CD4-positive, alpha-beta T cell (primary cell): Measurements from ENCODE around the gene WNK1. TPM values are rescaled to one million over a fixed set of nuclear protein-coding genes. Genes with fewer than 3 reads are reported as not detected.
A peak's percentile ranks its signal among the peaks of the same experiment; 100 is the strongest.

Experiments
- ATAC-seq: fragments of 200-7000 bp; cut with Tn5 transposase; one replicate; pipeline ENCODE4 v1.10.0; 2022; ENCODE audit warnings: mild to moderate bottlenecking; ENCODE audit not compliant: poor library complexity
- CTCF ChIA-PET: fragments of 350-600 bp; sonication (Branson Sonifier 250); formaldehyde crosslinking; loops from one replicate; lab custom pipeline; 2021; ENCODE audit warnings: antibody characterized with exemption, inconsistent platforms; lab: Charles Lee
- POLR2A ChIA-PET: fragments of 350-600 bp; sonication (Branson Sonifier 250); formaldehyde crosslinking; loops from one replicate; lab custom pipeline; 2021; ENCODE audit warnings: antibody characterized with exemption, inconsistent platforms; lab: Charles Lee
- DNase-seq, 14 experiments: peaks; one replicate each; pipeline ENCODE4 v3.0.0-alpha.2; 2013 to 2020; ENCODE audit warnings: mixed read lengths in 2 of 14
- H3K27ac ChIP-seq, 2 donors: one replicate each; pipeline versions ENCODE4 v1.5.1 to v1.7.0; 2013; ENCODE audit warnings: low read length in 2 of 2, low read depth in 1 of 2, mild to moderate bottlenecking in 1 of 2
- H3K27me3 ChIP-seq, 2 experiments: 1 replicate in 1 of 2; 2 replicates in 1 of 2; pipeline versions ENCODE4 v1.6.1 to v1.7.0; 2013; ENCODE audit warnings: low read length in 2 of 2, control low read depth in 1 of 2, mild to moderate bottlenecking in 1 of 2, moderate library complexity in 1 of 2; ENCODE audit not compliant: insufficient read depth in 2 of 2, control insufficient read depth in 1 of 2
- H3K36me3 ChIP-seq: one replicate; pipeline ENCODE4 v1.6.1; 2013; ENCODE audit warnings: low read length, control low read depth; ENCODE audit not compliant: insufficient read depth
- H3K4me1 ChIP-seq: one replicate; pipeline ENCODE4 v1.6.1; 2013; ENCODE audit warnings: low read length, control low read depth; ENCODE audit not compliant: insufficient read depth
- H3K4me3 ChIP-seq: one replicate; pipeline ENCODE4 v1.5.1; 2013; ENCODE audit warnings: mild to moderate bottlenecking, low read length, moderate library complexity
- H3K9me3 ChIP-seq, 2 experiments: 1 replicate in 1 of 2; 2 replicates in 1 of 2; pipeline versions ENCODE4 v1.6.1 to v1.7.0; 2013; ENCODE audit warnings: low read length in 2 of 2, mild to moderate bottlenecking in 2 of 2, control low read depth in 1 of 2, moderate library complexity in 1 of 2; ENCODE audit not compliant: control insufficient read depth in 1 of 2, insufficient read depth in 1 of 2
- H3K27ac Mint-ChIP-seq: one replicate; pipeline ENCODE4 v1.8.0; 2020; ENCODE audit warnings: mixed read lengths
- H3K27me3 Mint-ChIP-seq: one replicate; pipeline ENCODE4 v1.8.0; 2021; ENCODE audit warnings: mixed read lengths
- H3K36me3 Mint-ChIP-seq: one replicate; pipeline ENCODE4 v1.8.0; 2021; ENCODE audit warnings: low read depth, mixed read lengths
- H3K4me1 Mint-ChIP-seq: one replicate; pipeline ENCODE4 v1.8.0; 2021; ENCODE audit warnings: low read depth, mixed read lengths
- H3K4me3 Mint-ChIP-seq: one replicate; pipeline ENCODE4 v1.8.0; 2020; ENCODE audit warnings: mild to moderate bottlenecking, mixed read lengths
- H3K9me3 Mint-ChIP-seq: one replicate; pipeline ENCODE4 v1.8.0; 2020; ENCODE audit warnings: mixed read lengths
- CTCF ChIP-seq: fragments of 200-600 bp; IDR thresholded peaks from one replicate; pipeline ENCODE4 v1.8.0; 2022; ENCODE audit warnings: antibody characterized with exemption, mild to moderate bottlenecking
- intact Hi-C, 2 experiments: fragments of 100-400 bp; cut with DNase I in 1 of 2; cut with micrococcal nuclease in 1 of 2; formaldehyde crosslinking; loops; one replicate each; pipeline versions ENCODE4 v1.15.1 to v1.9.0; 2023 to 2025; cut with DNase I, micrococcal nuclease
- total RNA-seq, 174 experiments: library from RNA in 2 of 174; stranded (reverse) in 2 of 174; gene quantifications; one replicate each; pipeline ENCODE4 v1.2.3 and lab custom pipeline; 2021 to 2026

WNK1 gene
- total RNA-seq, 2 experiments from 2014 or later, result 193 to 198 TPM

- H3K4me1 Mint-ChIP-seq, result peaks cover 37% of the 10 kb centered on the region
- no peaks in the 10 kb centered on the region for H3K27me3 ChIP-seq
- no peaks in the 10 kb centered on the region for H3K9me3 ChIP-seq
- ChIA-PET CTCF (interaction anchor here (0.7 to 3.0 kb wide), 22 partner anchors 9 to 829 kb away, joined by 3 to 20 read pairs (median 4); partner anchors contain the start of gene RAD52), POLR2A (interaction anchor here (1.0 to 6.3 kb wide), 17 partner anchors 11 to 185 kb away, joined by 3 to 166 read pairs (median 10); no protein-coding TSS in a partner anchor)
- peak overlapping the region; percentile 87 for H3K27ac Mint-ChIP-seq
- ATAC-seq (no peak), DNase-seq (peak in 3 of 14 experiments; percentile 34 to 49 (median 35))
- H3K36me3 Mint-ChIP-seq, result peaks cover 30% of the 10 kb centered on the region
- intact Hi-C loops, result loop anchor here (2.0 to 10.0 kb wide), 7 partner anchors 24 to 840 kb away; partner anchors contain the start of genes FBXL14 (in 1 of the 2) and RAD52 (in 1 of the 2)
- H3K27ac ChIP-seq, result peak overlapping the region; percentile 50 to 87
- H3K9me3 Mint-ChIP-seq, result no peaks in the 10 kb centered on the region
- no peak for TF ChIP-seq CTCF
- H3K4me3 Mint-ChIP-seq, result peak overlapping the region; percentile 95
- H3K4me1 ChIP-seq, result peaks cover 34% of the 10 kb centered on the region
- no peaks in the 10 kb centered on the region for H3K36me3 ChIP-seq
- peak overlapping the region; percentile 90 for H3K4me3 ChIP-seq
- no peaks in the 10 kb centered on the region for H3K27me3 Mint-ChIP-seq
Observed at GRCh38 chr12:754473-754820, 2.1 kb downstream of the WNK1 start.

GRCh38 chr12:754851-755562 is 2.6 kb downstream of the WNK1 start:
- ATAC-seq (peak; percentile 15), DNase-seq (peak in 4 of 14 experiments; percentile 19 to 81 (median 76))
- peaks cover 34% of the 10 kb centered on the region for H3K4me1 ChIP-seq
- peak; percentile 52 for TF ChIP-seq CTCF
- H3K27ac ChIP-seq, result peak overlapping the region; percentile 14 to 87
- peak overlapping the region; percentile 95 for H3K4me3 Mint-ChIP-seq
- ChIA-PET CTCF (interaction anchor here (0.6 to 3.0 kb wide), 26 partner anchors 9 to 829 kb away, joined by 3 to 20 read pairs (median 4); partner anchors contain the start of gene RAD52), POLR2A (interaction anchor here (0.7 to 6.3 kb wide), 18 partner anchors 11 to 185 kb away, joined by 3 to 166 read pairs (median 9); no protein-coding TSS in a partner anchor)
- no peaks in the 10 kb centered on the region for H3K9me3 ChIP-seq
- peaks cover 34% of the 10 kb centered on the region for H3K36me3 Mint-ChIP-seq
- peak overlapping the region; percentile 87 for H3K27ac Mint-ChIP-seq
- H3K9me3 Mint-ChIP-seq, result no peaks in the 10 kb centered on the region
- peaks cover 42% of the 10 kb centered on the region for H3K4me1 Mint-ChIP-seq
- no peaks in the 10 kb centered on the region for H3K27me3 Mint-ChIP-seq
- no peaks in the 10 kb centered on the region for H3K36me3 ChIP-seq
- H3K27me3 ChIP-seq, result no peaks in the 10 kb centered on the region
- H3K4me3 ChIP-seq, result peak overlapping the region; percentile 90
- intact Hi-C loops, result loop anchor here (2.0 to 10.0 kb wide), 8 partner anchors 24 to 840 kb away; partner anchors contain the start of genes FBXL14 (in 1 of the 2) and RAD52 (in 1 of the 2)

- peaks cover 75% of the 10 kb centered on the region for H3K4me1 Mint-ChIP-seq
- no peaks in the 10 kb centered on the region for H3K27me3 ChIP-seq
- no peak for TF ChIP-seq CTCF
- no peak overlapping the region for H3K27ac ChIP-seq
- H3K4me3 Mint-ChIP-seq, result peak overlapping the region; percentile 77
- ATAC-seq (no peak), DNase-seq (peak in 1 of 14 experiments; percentile 51)
- no peaks in the 10 kb centered on the region for H3K9me3 Mint-ChIP-seq
- peaks cover 42% of the 10 kb centered on the region for H3K4me1 ChIP-seq
- no peaks in the 10 kb centered on the region for H3K27me3 Mint-ChIP-seq
- intact Hi-C loops, result loop anchor here (5.0 to 10.0 kb wide), 2 partner anchors 33 to 835 kb away; partner anchors contain the start of gene FBXL14 (in 1 of the 2)
- CTCF ChIA-PET, result interaction anchor here (0.5 to 2.6 kb wide), 4 partner anchors 8 to 125 kb away, joined by 3 to 10 read pairs (median 4); no protein-coding TSS in a partner anchor
- peaks cover 56% of the 10 kb centered on the region for H3K36me3 Mint-ChIP-seq
- H3K9me3 ChIP-seq, result no peaks in the 10 kb centered on the region
- peaks cover 17% of the 10 kb centered on the region for H3K36me3 ChIP-seq
- POLR2A ChIA-PET, result interaction anchor here (0.6 to 2.1 kb wide), 9 partner anchors 9 to 959 kb away, joined by 3 to 15 read pairs (median 4); no protein-coding TSS in a partner anchor
- H3K27ac Mint-ChIP-seq, result peak overlapping the region; percentile 64
- H3K4me3 ChIP-seq, result no peak overlapping the region
Observed at GRCh38 chr12:759628-760027, 7.2 kb downstream of the WNK1 start.
